ENCODE measurements around the gene GAB2. TPM values are rescaled to one million over a fixed set of nuclear protein-coding genes. Genes with fewer than 3 reads are reported as not detected.

GAB2 gene
- total and polyA plus RNA-seq, 10 of the 15 experiments (the other 5 are each of a cell fraction or from before 2014, with no cell fraction given) = 0.69 to 12.6 (median 3.8) TPM

- in situ Hi-C loops (cut with MboI) (no loop called here), intact Hi-C loops (cut with micrococcal nuclease; ENCODE audit: unreplicated experiment) (no loop called here)
- Histone ChIP-seq H4K20me1 (ENCODE audit: control insufficient read depth, insufficient read depth) (no peaks in the 10 kb centered on the region), H3K27ac (ENCODE audit: control insufficient read depth, insufficient read depth) (peak overlapping the region; percentile 38; the same call in 1 of the 2 replicates), H3K27me3 (replicated peaks in 1 of 2; ENCODE audit: control insufficient read depth in 2 of 2, insufficient read depth in 2 of 2, low read length in 1 of 2) (no peaks in the 10 kb centered on the region), H3K9ac (ENCODE audit: control insufficient read depth, insufficient read depth, low read length) (no peak overlapping the region; the same call in 1 of the 2 replicates), H2AFZ (ENCODE audit: control insufficient read depth, low read depth, low read length) (peak overlapping the region; percentile 12), H3K9me3 (replicated peaks; ENCODE audit: control insufficient read depth, insufficient read depth, low read length) (no peaks in the 10 kb centered on the region; the same call in 2 of the 3 replicates), H3K79me2 (ENCODE audit: control insufficient read depth, insufficient read depth, low read length) (no peaks in the 10 kb centered on the region), H3K4me2 (ENCODE audit: control insufficient read depth, insufficient read depth) (peak overlapping the region; percentile 49), H3K36me3 (ENCODE audit: control insufficient read depth in 2 of 2, insufficient read depth in 2 of 2, low read length in 1 of 2) (no peaks in the 10 kb centered on the region), H3K4me3 (0 out of 2 replicates have a peak overlapping the region, but pooled peaks have one; percentile 18), H3K4me1 (ENCODE audit: control insufficient read depth, insufficient read depth, low read length) (peaks cover 13% of the 10 kb centered on the region)
- no peak for FAIRE-seq
- ChIA-PET CTCF (interaction anchor here (1.2 kb wide), 1 partner anchor 79 kb away, joined by 3 read pairs; no protein-coding TSS in a partner anchor), POLR2A (no interaction called here), SMC1A (ENCODE audit: uncharacterized antibody, unreplicated experiment) (interaction anchor here (0.6 to 1.0 kb wide), 2 partner anchors 14 to 28 kb away, joined by 3 read pairs; no protein-coding TSS in a partner anchor), RAD21 (ENCODE audit: unreplicated experiment) (interaction anchor here (1.3 kb wide), 1 partner anchor 22 kb away, joined by 4 read pairs; no protein-coding TSS in a partner anchor)
- ATAC-seq = peak; percentile 67
- TF ChIP-seq MEF2A (IDR thresholded peaks at IDR 0.05; ENCODE audit: insufficient read depth, low read depth, low read length) (0 out of 2 replicates have a peak, but pooled peaks have one; percentile 56), NFYB (IDR thresholded peaks at IDR 0.05; ENCODE audit: insufficient read depth, low read depth, low read length) (no peak), RUNX3 (IDR thresholded peaks at IDR 0.05; ENCODE audit: low read length) (peak; percentile 61; the same call in 1 of the 2 replicates)
- DNase-seq (ENCODE audit: low read depth, low spot score) = no peak
- BruUV-seq (replicated peaks) = no TSS peak
- WGBS (ENCODE audit: insufficient coverage, insufficient replicate concordance, low lambda C conversion rate, missing lambda C conversion rate) = 4% methylated on average over 1 of the region's 1 CpG
Observed at GRCh38 chr11:78332174-78332866, 85.3 kb downstream of the GAB2 start.

- no peak overlapping the region; the same call in 1 of the 2 replicates for H2AFZ ChIP-seq (ENCODE audit: control insufficient read depth, low read depth, low read length)
- no peaks in the 10 kb centered on the region for H3K79me2 ChIP-seq (ENCODE audit: control insufficient read depth, insufficient read depth, low read length)
- ATAC-seq (no peak), DNase-seq (ENCODE audit: low read depth, low spot score) (no peak), FAIRE-seq (no peak)
- in situ Hi-C loops (cut with MboI) (no loop called here), intact Hi-C loops (cut with micrococcal nuclease; ENCODE audit: unreplicated experiment) (no loop called here)
- TF ChIP-seq NR2C1 (IDR thresholded peaks at IDR 0.05) = no peak
- no peak for TF ChIP-seq TCF3 (IDR thresholded peaks at IDR 0.05; ENCODE audit: borderline replicate concordance, insufficient read depth, low read depth, low read length)
- TF ChIP-seq, protein P1, sequence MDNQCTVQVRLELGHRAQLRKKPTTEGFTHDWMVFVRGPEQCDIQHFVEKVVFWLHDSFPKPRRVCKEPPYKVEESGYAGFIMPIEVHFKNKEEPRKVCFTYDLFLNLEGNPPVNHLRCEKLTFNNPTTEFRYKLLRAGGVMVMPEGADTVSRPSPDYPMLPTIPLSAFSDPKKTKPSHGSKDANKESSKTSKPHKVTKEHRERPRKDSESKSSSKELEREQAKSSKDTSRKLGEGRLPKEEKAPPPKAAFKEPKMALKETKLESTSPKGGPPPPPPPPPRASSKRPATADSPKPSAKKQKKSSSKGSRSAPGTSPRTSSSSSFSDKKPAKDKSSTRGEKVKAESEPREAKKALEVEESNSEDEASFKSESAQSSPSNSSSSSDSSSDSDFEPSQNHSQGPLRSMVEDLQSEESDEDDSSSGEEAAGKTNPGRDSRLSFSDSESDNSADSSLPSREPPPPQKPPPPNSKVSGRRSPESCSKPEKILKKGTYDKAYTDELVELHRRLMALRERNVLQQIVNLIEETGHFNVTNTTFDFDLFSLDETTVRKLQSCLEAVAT (IDR thresholded peaks at IDR 0.05) = no peak
- no peak for TF ChIP-seq ZBED1 (IDR thresholded peaks at IDR 0.05; ENCODE audit: borderline replicate concordance)
- no peak for TF ChIP-seq KAT2A (conservative IDR thresholded peaks at IDR 0.05; ENCODE audit: control insufficient read depth, low read depth, low read length)
- no peak for TF ChIP-seq ESRRA (IDR thresholded peaks at IDR 0.05; ENCODE audit: low read length)
- POLR2A ChIA-PET = interaction anchor here (0.7 kb wide), 1 partner anchor 20 kb away, joined by 4 read pairs; no protein-coding TSS in a partner anchor
- WGBS (ENCODE audit: insufficient coverage, insufficient replicate concordance, low lambda C conversion rate, missing lambda C conversion rate) = 96% methylated on average over 3 of the region's 3 CpGs
- SMC1A ChIA-PET (ENCODE audit: uncharacterized antibody, unreplicated experiment) = interaction anchor here (1.0 kb wide), 1 partner anchor 14 kb away, joined by 3 read pairs; no protein-coding TSS in a partner anchor
- no peaks in the 10 kb centered on the region; the same call in 2 of the 3 replicates for H3K9me3 ChIP-seq (replicated peaks; ENCODE audit: control insufficient read depth, insufficient read depth, low read length)
- H3K27me3 ChIP-seq (replicated peaks in 1 of 2; ENCODE audit: control insufficient read depth in 2 of 2, insufficient read depth in 2 of 2, low read length in 1 of 2) = no peaks in the 10 kb centered on the region
- peaks cover 13% of the 10 kb centered on the region for H3K4me1 ChIP-seq (ENCODE audit: control insufficient read depth, insufficient read depth, low read length)
- no peaks in the 10 kb centered on the region for H3K36me3 ChIP-seq (ENCODE audit: control insufficient read depth in 2 of 2, insufficient read depth in 2 of 2, low read length in 1 of 2)
- RAD21 ChIA-PET (ENCODE audit: unreplicated experiment) = interaction anchor here (1.3 kb wide), 1 partner anchor 21 kb away, joined by 4 read pairs; no protein-coding TSS in a partner anchor
- peak overlapping the region; percentile 38; the same call in 1 of the 2 replicates for H3K27ac ChIP-seq (ENCODE audit: control insufficient read depth, insufficient read depth)
- BruUV-seq (replicated peaks) = no TSS peak
- H4K20me1 ChIP-seq (ENCODE audit: control insufficient read depth, insufficient read depth) = no peaks in the 10 kb centered on the region
- no peak overlapping the region; the same call in 1 of the 2 replicates for H3K9ac ChIP-seq (ENCODE audit: control insufficient read depth, insufficient read depth, low read length)
- no peak overlapping the region for H3K4me3 ChIP-seq
- H3K4me2 ChIP-seq (ENCODE audit: control insufficient read depth, insufficient read depth) = peak overlapping the region; percentile 49
- CTCF ChIA-PET = interaction anchor here (1.2 kb wide), 1 partner anchor 79 kb away, joined by 3 read pairs; no protein-coding TSS in a partner anchor
Observed at GRCh38 chr11:78331711-78332110, 85.9 kb downstream of the GAB2 start.
